HG03457 (cell line): ENCODE results near the gene ACVR1C.
"Not testable (repeated sequence)": the region's sequence is repeated elsewhere in the genome, so short reads cannot be mapped to it uniquely, and the experiment has no call there.

ENCODE experiments used
- ATAC-seq: cut with Tn5 transposase; IDR thresholded peaks from one replicate; pipeline ENCODE4 v1.9.1; 2021; ENCODE audit warnings: moderate number of reproducible peaks; ENCODE audit not compliant: unreplicated experiment

Gene ACVR1C

GRCh38 chr2:157587576-157587975 is 41.1 kb downstream of the ACVR1C start:
- ATAC-seq, result no peak

DNA sequence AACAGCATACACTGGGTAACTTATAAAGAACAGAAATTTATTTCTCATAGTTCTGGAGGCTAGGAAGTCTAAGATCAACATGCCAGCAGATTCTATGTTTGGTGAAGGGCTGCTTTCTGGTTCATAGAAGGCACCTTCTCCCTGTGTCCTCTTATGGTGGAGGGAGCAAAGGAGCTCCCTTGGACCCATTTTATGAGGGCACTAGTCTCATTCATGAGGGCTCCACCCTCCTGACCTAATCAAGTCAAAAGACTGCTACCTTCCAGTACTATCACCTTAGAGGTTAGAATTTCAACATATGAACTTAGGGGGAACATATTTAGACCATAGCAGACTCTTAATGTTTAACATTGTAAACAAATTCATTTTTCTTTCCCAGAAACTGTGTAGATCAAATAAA is 54.5 kb downstream of the ACVR1C start:
- no peak for ATAC-seq

DNA sequence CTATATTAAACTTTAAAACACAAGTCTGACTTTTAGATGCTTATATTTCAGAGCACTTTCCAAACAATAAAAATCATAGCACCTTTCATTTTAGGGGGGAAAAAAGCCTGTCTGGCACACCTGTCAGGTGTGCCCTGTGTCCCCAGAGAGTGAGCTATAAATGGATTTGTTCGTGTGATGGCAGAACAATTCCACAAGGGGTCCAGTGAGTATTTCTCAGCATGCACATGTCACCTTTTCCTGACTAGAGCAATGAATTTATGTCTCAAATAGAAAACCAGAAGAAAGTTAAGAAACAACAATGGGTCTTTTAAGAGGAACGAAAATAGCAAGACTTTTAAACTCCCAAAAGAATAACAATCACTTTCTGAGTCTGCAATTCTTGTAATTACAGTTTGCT is 55.9 kb downstream of the ACVR1C start:
- ATAC-seq, result no peak

DNA sequence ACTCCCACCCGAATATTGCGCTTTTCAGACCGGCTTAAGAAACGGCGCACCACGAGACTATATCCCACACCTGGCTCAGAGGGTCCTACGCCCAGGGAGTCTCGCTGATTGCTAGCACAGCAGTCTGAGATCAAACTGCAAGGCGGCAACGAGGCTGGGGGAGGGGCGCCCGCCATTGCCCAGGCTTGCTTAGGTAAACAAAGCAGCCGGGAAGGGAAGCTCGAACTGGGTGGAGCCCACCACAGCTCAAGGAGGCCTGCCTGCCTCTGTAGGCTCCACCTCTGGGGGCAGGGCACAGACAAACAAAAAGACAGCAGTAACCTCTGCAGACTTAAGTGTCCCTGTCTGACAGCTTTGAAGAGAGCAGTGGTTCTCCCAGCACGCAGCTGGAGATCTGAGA is 62.0 kb downstream of the ACVR1C start:
- not testable (repeated sequence) for ATAC-seq

GRCh38 chr2:157566113-157566512 is 62.6 kb downstream of the ACVR1C start:
- not testable (repeated sequence) for ATAC-seq

GRCh38 chr2:157565550-157565949 is 63.1 kb downstream of the ACVR1C start:
- ATAC-seq, result no peak

DNA sequence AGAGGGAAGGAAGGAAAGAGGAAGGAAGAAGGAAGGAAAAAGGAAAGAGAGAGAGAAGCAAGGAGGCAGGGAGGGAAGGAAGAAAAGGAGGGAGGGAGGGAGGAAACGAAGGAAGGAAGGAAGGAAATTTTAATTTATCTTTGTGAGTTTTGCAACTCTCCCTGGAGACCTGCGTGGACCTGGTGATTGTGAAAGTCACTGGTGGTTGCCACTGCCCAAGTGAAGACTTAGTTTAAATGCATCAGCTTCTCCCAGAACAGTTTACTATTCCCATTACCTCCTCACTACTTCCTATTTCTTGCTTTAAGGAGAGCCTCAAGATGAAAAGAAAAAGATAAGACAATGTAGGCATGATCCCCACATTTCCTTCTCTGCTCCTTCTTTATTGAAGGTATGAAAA is 68.8 kb downstream of the ACVR1C start:
- ATAC-seq, result no peak

- no peak for ATAC-seq
Measured at GRCh38 chr2:157559461-157559860, 69.2 kb downstream of the ACVR1C start.

- ATAC-seq, result no peak
Measured at GRCh38 chr2:157559061-157559460, 69.6 kb downstream of the ACVR1C start.

DNA sequence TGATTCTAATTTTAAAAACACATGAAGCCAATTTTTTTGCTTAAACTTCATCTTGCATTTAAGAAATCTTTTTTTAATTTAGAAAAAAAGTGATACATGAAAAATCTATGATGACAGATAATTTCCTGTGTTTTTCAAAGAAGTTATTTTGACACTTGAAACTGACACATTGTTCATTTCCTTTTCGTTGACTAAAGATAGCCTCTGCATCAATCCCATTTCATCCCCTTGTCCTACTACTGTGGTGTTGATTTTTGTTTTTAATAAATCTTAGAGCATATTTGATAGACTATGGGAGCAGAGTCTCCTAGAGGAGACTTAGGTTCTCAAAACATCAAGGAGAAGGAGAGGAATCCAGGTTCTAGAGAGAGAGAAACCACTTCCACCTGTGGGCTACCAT is 70.9 kb downstream of the ACVR1C start:
- no peak for ATAC-seq

- no peak for ATAC-seq
Measured at GRCh38 chr2:157540102-157540501, 88.6 kb downstream of the ACVR1C start.

DNA sequence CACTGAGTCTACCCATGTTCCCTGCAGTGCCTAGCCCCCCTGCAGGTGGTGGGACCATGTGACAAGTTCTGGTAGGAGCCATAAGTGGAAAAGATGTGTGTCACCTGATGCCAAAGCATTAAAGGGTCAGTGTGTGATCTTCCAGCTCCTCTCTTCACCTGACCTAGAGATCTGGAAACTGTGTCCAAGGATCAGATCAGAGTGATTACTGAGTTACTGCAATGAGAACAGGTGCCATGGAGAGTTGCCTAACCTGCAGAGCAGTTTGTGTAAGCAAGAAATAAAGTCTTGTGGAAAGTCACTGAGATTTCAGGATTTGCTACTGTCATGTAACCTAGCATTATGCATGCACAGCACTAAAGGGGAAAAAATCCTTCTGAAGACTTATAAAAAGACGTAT is 90.6 kb downstream of the ACVR1C start:
- ATAC-seq, result no peak

- no peak for ATAC-seq
Measured at GRCh38 chr2:157536815-157537214, 91.8 kb downstream of the ACVR1C start.

DNA sequence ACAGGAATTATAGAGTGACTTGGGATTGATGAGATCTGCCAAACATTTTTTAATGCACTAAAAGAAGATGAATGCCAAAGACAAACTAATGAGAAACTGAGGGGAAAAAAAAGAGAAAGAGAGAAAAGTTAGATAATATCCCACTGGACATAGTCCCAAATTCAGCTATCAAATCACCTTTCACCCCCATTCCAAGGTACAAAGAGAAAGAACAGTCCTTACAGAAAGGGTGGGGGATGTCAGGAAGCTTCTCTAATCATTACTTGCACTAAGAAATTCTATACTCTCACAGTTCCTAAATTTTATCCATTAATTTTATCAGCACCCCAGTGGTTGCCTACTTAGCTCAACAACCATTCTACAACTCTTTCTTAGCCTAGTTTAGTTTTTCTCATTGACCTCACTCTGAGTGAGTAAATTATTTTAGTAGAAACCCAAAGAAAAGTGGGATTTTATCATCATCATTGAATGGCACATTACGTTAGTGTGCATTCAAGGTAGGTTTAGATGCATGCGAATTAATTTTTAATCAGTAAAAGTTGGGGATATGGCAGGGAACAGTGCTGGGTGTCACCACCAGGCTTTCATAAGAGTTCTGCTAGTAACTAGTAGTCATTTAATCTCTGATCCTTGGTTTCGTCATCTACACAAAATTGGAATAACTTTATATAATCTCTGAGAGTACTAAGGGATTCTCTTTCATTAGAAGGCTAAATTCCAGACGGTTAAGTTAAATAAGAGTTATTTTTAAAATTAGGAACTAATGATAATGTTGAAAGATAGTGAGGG is 99.5 kb downstream of the ACVR1C start:
- ATAC-seq, result no peak

DNA sequence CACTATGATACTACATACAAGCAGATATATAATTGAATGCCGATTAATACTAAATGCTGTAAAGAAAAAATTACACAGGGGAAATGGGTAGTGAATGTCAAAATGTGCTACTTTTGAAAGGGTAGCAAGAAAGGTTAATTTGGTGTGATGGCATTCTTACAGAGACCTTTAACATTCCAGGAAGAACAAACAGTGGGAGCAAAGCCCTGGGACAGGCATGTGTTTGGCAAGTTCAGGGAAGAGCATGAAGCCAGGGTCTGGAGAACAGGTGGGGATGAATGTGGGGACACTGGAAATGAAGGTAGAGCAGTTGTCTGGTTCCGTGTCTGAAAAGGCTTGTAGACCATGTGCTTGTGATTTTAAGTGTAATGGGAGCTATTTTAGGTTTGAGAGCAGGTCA is 102.6 kb downstream of the ACVR1C start:
- no peak for ATAC-seq

DNA sequence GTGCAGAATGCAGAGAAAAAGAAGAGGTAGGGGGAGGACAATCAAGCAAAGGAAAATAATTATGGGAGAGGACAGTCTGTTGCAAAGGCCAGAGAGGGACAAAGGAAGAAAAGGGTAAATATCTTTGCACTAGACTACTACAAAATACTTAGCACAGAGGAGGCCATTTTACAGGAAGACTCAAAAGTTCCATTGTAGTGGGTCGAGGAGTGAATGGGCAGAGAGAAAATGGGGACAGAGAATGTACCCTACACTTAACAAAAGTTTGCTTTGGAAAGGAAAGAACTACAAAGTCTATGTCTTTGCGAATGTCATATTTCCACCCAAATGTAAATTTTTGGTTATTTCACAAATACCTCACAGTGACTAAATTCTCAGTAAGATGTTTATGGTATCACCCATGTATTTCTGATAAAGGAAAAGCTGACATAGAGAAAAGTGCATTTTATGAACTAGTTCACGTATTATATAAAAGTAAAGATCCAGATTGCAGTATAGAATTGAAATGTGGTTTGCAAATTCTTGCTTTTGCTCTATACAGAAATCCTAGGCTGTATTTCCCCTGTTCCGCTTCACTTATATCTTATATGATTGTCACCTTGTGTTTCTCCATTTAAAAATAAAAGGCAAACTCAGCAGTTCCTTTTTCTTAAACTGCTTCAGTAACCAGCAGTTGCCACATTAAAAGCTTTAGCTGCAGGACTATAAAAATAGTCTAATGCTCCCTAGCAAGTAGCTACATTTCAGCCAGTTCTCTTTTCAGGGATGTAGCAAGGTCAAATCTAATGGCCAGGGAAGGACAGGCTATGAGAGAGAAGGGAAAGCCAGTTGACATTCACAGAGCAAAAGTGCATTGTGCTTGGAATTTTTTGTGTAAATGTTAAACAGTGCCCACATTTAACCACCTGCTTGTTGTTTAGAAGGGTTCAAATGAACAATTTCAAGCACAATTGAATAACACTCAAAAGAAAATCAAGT is 105.1 kb downstream of the ACVR1C start:
- no peak for ATAC-seq

- ATAC-seq, result not testable (repeated sequence)
Measured at GRCh38 chr2:157514966-157515365, 113.7 kb downstream of the ACVR1C start.

DNA sequence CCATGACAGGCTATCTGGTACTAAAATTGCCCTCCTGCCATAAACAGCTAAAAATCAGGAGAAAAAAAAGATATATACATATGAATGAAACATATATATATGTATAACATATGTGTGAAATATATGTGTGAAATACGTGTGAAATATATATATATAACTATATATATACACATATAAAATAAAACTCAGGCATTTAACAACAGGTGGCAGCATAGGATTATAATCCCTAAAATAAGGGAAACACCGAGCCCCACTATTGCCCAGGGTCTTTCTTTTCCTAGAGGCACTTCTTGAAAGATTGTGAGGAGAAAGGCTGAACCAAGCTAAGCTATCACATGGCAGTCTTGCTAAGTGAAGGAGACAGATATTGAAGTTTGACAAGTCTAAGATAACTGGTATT is 118.9 kb downstream of the ACVR1C start:
- no peak for ATAC-seq

GRCh38 chr2:157508676-157509075 is 120.0 kb downstream of the ACVR1C start:
- no peak for ATAC-seq

DNA sequence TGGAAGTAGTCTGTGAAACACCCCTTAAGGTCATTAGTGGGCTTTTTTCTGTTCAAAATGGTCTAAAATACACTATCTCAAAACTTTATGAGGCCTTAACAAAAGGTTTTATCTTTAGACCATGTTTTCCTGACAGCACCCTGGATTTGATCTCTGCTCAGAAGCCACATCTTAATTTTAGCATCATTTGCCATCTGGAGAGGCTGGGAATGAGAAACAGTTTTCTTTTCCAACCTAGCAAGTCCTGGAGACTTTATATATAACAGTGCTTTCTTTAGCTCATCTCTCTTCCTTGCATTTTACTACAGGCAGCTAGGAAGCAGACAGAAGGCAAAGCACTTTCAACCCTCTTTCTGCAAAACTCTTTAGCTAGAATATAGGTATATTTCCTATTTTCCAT is 122.1 kb downstream of the ACVR1C start:
- no peak for ATAC-seq

DNA sequence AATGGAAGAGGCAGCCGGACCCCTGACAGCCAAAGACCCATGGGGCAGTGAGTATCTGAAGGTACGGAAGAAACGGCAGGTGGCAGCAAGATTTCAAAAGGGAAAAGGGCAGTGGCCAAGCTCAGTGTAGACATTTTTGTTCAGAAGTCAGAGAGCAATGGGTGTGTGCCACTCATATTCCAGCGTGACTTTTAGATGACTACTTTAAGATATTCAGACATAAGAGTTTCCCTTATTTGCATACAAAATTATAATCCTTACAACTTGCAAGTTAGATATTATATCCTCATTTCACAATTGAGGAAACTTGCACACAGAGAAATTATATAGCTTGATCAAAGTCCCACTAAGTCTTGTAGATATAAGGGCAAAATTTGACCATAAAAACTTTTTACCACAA is 124.0 kb downstream of the ACVR1C start:
- no peak for ATAC-seq

DNA sequence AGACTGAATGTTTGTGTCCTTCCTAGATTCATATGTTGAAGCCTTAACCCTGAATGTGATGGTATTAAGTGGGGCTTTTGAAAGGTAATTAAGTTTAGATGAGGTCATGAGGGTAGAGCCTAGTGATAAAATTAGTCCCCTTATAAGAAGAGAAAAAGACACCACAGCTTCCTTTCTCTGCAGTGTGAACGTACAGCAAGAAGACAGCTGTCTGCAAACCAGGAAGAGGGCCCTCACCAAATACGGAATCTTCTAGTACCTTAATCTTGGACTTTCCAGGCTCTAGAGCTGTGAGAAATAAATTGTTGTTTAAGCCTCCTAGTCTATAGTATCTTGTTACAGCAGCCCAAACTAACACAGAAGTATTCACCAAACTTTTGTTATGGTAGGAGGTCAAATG is 127.6 kb downstream of the ACVR1C start:
- ATAC-seq, result no peak
